ENCODE data around the gene RAX. TPM values are rescaled to one million over a fixed set of nuclear protein-coding genes. Genes with fewer than 3 reads are reported as not detected.

RAX gene
- total RNA-seq (2021; ENCODE audit: unreplicated experiment), result not detected
- polyA plus RNA-seq (2012; ENCODE audit: insufficient read length), result not detected
- not detected for Bru-seq, nascent RNA
- not detected for BruChase-seq, experiment 1, labeled RNA remaining after a 2-hour chase
- not detected for BruChase-seq, experiment 2, labeled RNA remaining after a 6-hour chase
- long read RNA-seq, result 0 reads

- ChIA-PET CTCF (no interaction called here), POLR2A (no interaction called here)
- ATAC-seq, result no peak
- no peaks in the 10 kb centered on the region for H3K4me1 ChIP-seq (ENCODE audit: control insufficient read depth, insufficient read depth, low read length)
- H3K27me3 ChIP-seq (ENCODE audit: control insufficient read depth, insufficient read depth, low read length), result peaks cover 11% of the 10 kb centered on the region
- H3K36me3 ChIP-seq (ENCODE audit: control insufficient read depth, insufficient read depth, low read length), result no peaks in the 10 kb centered on the region
- in situ Hi-C loops (cut with HindIII; ENCODE audit: low pct_unique_long_range_greater_than_20kb, low sequenced_read_pairs), result no loop called here
- TF ChIP-seq SIN3A (IDR thresholded peaks at IDR 0.05; ENCODE audit: borderline replicate concordance, insufficient read depth, low read depth, low read length) (no peak), REST (IDR thresholded peaks at IDR 0.05; ENCODE audit: insufficient read depth in 1 of 2, low read depth in 2 of 2, low read length in 1 of 2) (no peak), CTCF (IDR thresholded peaks at IDR 0.05) (no peak), TCF7L2 (IDR thresholded peaks at IDR 0.05; ENCODE audit: low read depth, low read length) (no peak)
- no TSS peak for BruUV-seq (replicated peaks)
- no peak for DNase-seq (ENCODE audit: low read depth, low spot score)
- no peak within 1 kb of the TSS for H3K27ac ChIP-seq (ENCODE audit: low read length)
- H3K4me3 ChIP-seq (ENCODE audit: low read depth in 2 of 2, low read length in 2 of 2), result no peak within 1 kb of the TSS
- H3K9me3 ChIP-seq (ENCODE audit: control insufficient read depth, insufficient read depth, low read depth, low read length), result no peaks in the 10 kb centered on the region
- intact Hi-C loops (cut with micrococcal nuclease; ENCODE audit: unreplicated experiment), result no loop called here
These were observed at the start of gene RAX for GRCh38 chr18:59272891-59273758. Gene RAX, minus strand, starts transcription at chr18:59273454. Its CDS starts 248 bp downstream, at chr18:59273206.

- BruUV-seq (replicated peaks), result no TSS peak
- H3K9me3 ChIP-seq (ENCODE audit: control insufficient read depth, insufficient read depth, low read depth, low read length), result no peaks in the 10 kb centered on the region
- TF ChIP-seq REST (IDR thresholded peaks at IDR 0.05; ENCODE audit: insufficient read depth in 1 of 2, low read depth in 2 of 2, low read length in 1 of 2) (no peak), POLR2AphosphoS5 (IDR thresholded peaks at IDR 0.05; ENCODE audit: low read depth, low read length) (no peak), TCF7L2 (IDR thresholded peaks at IDR 0.05; ENCODE audit: low read depth, low read length) (no peak), CTCF (IDR thresholded peaks at IDR 0.05) (no peak), SIN3A (IDR thresholded peaks at IDR 0.05; ENCODE audit: borderline replicate concordance, insufficient read depth, low read depth, low read length) (no peak)
- DNase-seq (ENCODE audit: low read depth, low spot score) (no peak), ATAC-seq (no peak)
- H3K36me3 ChIP-seq (ENCODE audit: control insufficient read depth, insufficient read depth, low read length), result no peaks in the 10 kb centered on the region
- in situ Hi-C loops (cut with HindIII; ENCODE audit: low pct_unique_long_range_greater_than_20kb, low sequenced_read_pairs), result no loop called here
- intact Hi-C loops (cut with micrococcal nuclease; ENCODE audit: unreplicated experiment), result no loop called here
- H3K4me3 ChIP-seq (ENCODE audit: low read depth in 2 of 2, low read length in 2 of 2), result no peak within 1 kb of the TSS
- peaks cover 2% of the 10 kb centered on the region; the same call in 1 of the 2 replicates for H3K27me3 ChIP-seq (ENCODE audit: control insufficient read depth, insufficient read depth, low read length)
- H3K4me1 ChIP-seq (ENCODE audit: control insufficient read depth, insufficient read depth, low read length), result no peaks in the 10 kb centered on the region
- CTCF ChIA-PET, result no interaction called here
- H3K27ac ChIP-seq (ENCODE audit: low read length), result no peak within 1 kb of the TSS
- POLR2A ChIA-PET, result no interaction called here
These were observed 45.3 kb upstream of the RAX start, which contains the start of gene CPLX4 for GRCh38 chr18:59318460-59319050. Gene CPLX4, minus strand, starts transcription at chr18:59318649. Its CDS starts 187 bp downstream, at chr18:59318462.
